Liver (tissue), 9 donors: ENCODE results near the gene LTN1. TPM values are rescaled to one million over a fixed set of nuclear protein-coding genes. Genes with fewer than 3 reads are reported as not detected.

ENCODE experiments used
- DNase-seq: peaks from one replicate; pipeline ENCODE4 v3.0.0-alpha.2; 2017; ENCODE audit warnings: low spot score
- H3K27ac ChIP-seq, 2 donors: one replicate each; pipeline ENCODE4 v1.7.0; 2013; ENCODE audit warnings: inconsistent platforms in 2 of 2, low read length in 2 of 2, control low read depth in 1 of 2, low read depth in 1 of 2, mild to moderate bottlenecking in 1 of 2
- H3K27me3 ChIP-seq, 4 donors: one replicate each; pipeline versions ENCODE4 v1.6.1 to v1.7.0; 2013; ENCODE audit warnings: low read length in 3 of 4, inconsistent platforms in 1 of 4, mild to moderate bottlenecking in 1 of 4, moderate library complexity in 1 of 4; ENCODE audit not compliant: control insufficient read depth in 4 of 4, insufficient read depth in 4 of 4
- H3K36me3 ChIP-seq, 4 donors: one replicate each; pipeline versions ENCODE4 v1.6.1 to v1.7.0; 2013; ENCODE audit warnings: low read length in 3 of 4, mild to moderate bottlenecking in 3 of 4, low read depth in 1 of 4, moderate library complexity in 1 of 4; ENCODE audit not compliant: control insufficient read depth in 4 of 4, insufficient read depth in 3 of 4
- H3K4me1 ChIP-seq, 4 donors: one replicate each; pipeline versions ENCODE4 v1.6.1 to v1.7.0; 2013; ENCODE audit warnings: low read length in 3 of 4, mild to moderate bottlenecking in 3 of 4, moderate library complexity in 1 of 4; ENCODE audit not compliant: control insufficient read depth in 4 of 4, insufficient read depth in 4 of 4
- H3K4me3 ChIP-seq, 3 donors: one replicate each; pipeline versions ENCODE4 v1.6.1 to v1.7.0; 2013; ENCODE audit warnings: low read length in 3 of 3, control low read depth in 1 of 3, low read depth in 1 of 3, mild to moderate bottlenecking in 1 of 3
- H3K9ac ChIP-seq, 2 donors: one replicate each; pipeline ENCODE4 v1.7.0; 2013; ENCODE audit warnings: low read length in 2 of 2, mild to moderate bottlenecking in 2 of 2, moderate library complexity in 2 of 2, control low read depth in 1 of 2, low read depth in 1 of 2
- H3K9me3 ChIP-seq, 4 donors: one replicate each; pipeline versions ENCODE4 v1.6.1 to v1.7.0; 2013; ENCODE audit warnings: low read length in 3 of 4; ENCODE audit not compliant: control insufficient read depth in 4 of 4
- ATF3 ChIP-seq: IDR thresholded peaks from 2 replicates; pipeline ENCODE4 v1.6.1; 2016; ENCODE audit warnings: antibody characterized with exemption
- CTCF ChIP-seq: fragments of 150-350 bp; IDR thresholded peaks from 2 replicates; pipeline ENCODE4 v1.5.1; 2017; ENCODE audit warnings: improper control_type of control experiment, low read depth, low read length; ENCODE audit not compliant: missing input control
- EGR1 ChIP-seq, 2 donors: IDR thresholded peaks; 2 replicates each; pipeline ENCODE4 v1.6.1; 2016 to 2018; ENCODE audit warnings: antibody characterized with exemption in 2 of 2, low read depth in 2 of 2
- FOXA1 ChIP-seq: IDR thresholded peaks from 2 replicates; pipeline ENCODE4 v1.6.1; 2016; ENCODE audit warnings: antibody characterized with exemption
- FOXA2 ChIP-seq: IDR thresholded peaks from 2 replicates; pipeline ENCODE4 v1.6.1; 2016; ENCODE audit warnings: antibody characterized with exemption
- GABPA ChIP-seq, 2 donors: IDR thresholded peaks in 1 of 2; conservative IDR thresholded peaks in 1 of 2; 2 replicates each; pipeline ENCODE4 v1.6.1; 2016; ENCODE audit warnings: antibody characterized with exemption in 2 of 2, mild to moderate bottlenecking in 1 of 2, moderate library complexity in 1 of 2
- HNF4A ChIP-seq, 2 donors: conservative IDR thresholded peaks; 2 replicates each; pipeline ENCODE4 v1.6.1; 2016; ENCODE audit warnings: antibody characterized with exemption in 2 of 2, mild to moderate bottlenecking in 2 of 2
- HNF4G ChIP-seq: IDR thresholded peaks from 2 replicates; pipeline ENCODE4 v1.6.1; 2016; ENCODE audit warnings: antibody characterized with exemption
- JUND ChIP-seq, 2 donors: IDR thresholded peaks; 2 replicates each; pipeline ENCODE4 v1.6.1; 2016; ENCODE audit warnings: antibody characterized with exemption in 2 of 2
- MAX ChIP-seq: IDR thresholded peaks from 2 replicates; pipeline ENCODE4 v1.6.1; 2016; ENCODE audit warnings: antibody characterized with exemption
- NR2F2 ChIP-seq: IDR thresholded peaks from 2 replicates; pipeline ENCODE4 v1.6.1; 2016; ENCODE audit warnings: antibody characterized with exemption
- RAD21 ChIP-seq, 2 donors: IDR thresholded peaks; 2 replicates each; pipeline ENCODE4 v1.6.1; 2016; ENCODE audit warnings: antibody characterized with exemption in 2 of 2, mild to moderate bottlenecking in 2 of 2
- REST ChIP-seq: IDR thresholded peaks from 2 replicates; pipeline ENCODE4 v1.6.1; 2016; ENCODE audit warnings: antibody characterized with exemption, mild to moderate bottlenecking
- RXRA ChIP-seq, 2 donors: IDR thresholded peaks; 2 replicates each; pipeline ENCODE4 v1.6.1; 2017 to 2018; ENCODE audit warnings: antibody characterized with exemption in 2 of 2, mild to moderate bottlenecking in 1 of 2
- TAF1 ChIP-seq: conservative IDR thresholded peaks from 2 replicates; pipeline ENCODE4 v1.6.1; 2016; ENCODE audit warnings: antibody characterized with exemption, mild to moderate bottlenecking
- YY1 ChIP-seq: IDR thresholded peaks from 2 replicates; pipeline ENCODE4 v1.6.1; 2016; ENCODE audit warnings: antibody characterized with exemption, mild to moderate bottlenecking
- WGBS: extraction: QIAGEN DNeasy Blood & Tissue Kit; methylation state at CpG from one replicate; pipeline ENCODE4 v1.1.7; 2013; 5-methylcytosine and 5-hydroxymethylcytosine counted together
- polyA plus RNA-seq, 2 donors: library from polyadenylated mRNA; stranded (reverse) in 1 of 2; unstranded in 1 of 2; fragments of 200-250 nt in 1 of 2; fragments of >200 nt in 1 of 2; fragmentation: Nextera tagmentation in 1 of 2; extraction: Ambion mirVana in 1 of 2; gene quantifications; one replicate each; pipeline versions ENCODE4 v1.2.1 to v1.2.3, GENCODE V29; 2013 to 2015
- total RNA-seq, 2 donors: library from RNA; depleted of rRNA; stranded (reverse); fragments of >200 nt; gene quantifications; one replicate each; pipeline ENCODE4 v1.2.3, GENCODE V29; 2014
- donor health status: healthy.
- donor health status: healthy.
- donor health status: healthy.
- donor health status: healthy.
- donor health status: healthy.

LTN1 gene
- total and polyA plus RNA-seq, 4 donors, result 3.9 to 22.1 (median 9.6) TPM

- WGBS, result 81% methylated on average over 4 of the region's 4 CpGs
- no peaks in the 10 kb centered on the region for H3K4me1 ChIP-seq
- no peaks in the 10 kb centered on the region for H3K27me3 ChIP-seq
- H3K27ac ChIP-seq, result no peak overlapping the region
- H3K9ac ChIP-seq, result no peak overlapping the region
- no peak for TF ChIP-seq EGR1 (IDR thresholded peaks at IDR 0.05; ENCODE audit: low read depth in 2 of 2)
- no peak for TF ChIP-seq ATF3
- TF ChIP-seq JUND (IDR thresholded peaks at IDR 0.05), result no peak
- no peak for TF ChIP-seq HNF4G
- TF ChIP-seq HNF4A (conservative IDR thresholded peaks at IDR 0.05), result no peak
- no peak for TF ChIP-seq GABPA (IDR thresholded peaks at IDR 0.05 in 1 of 2, conservative IDR thresholded peaks at IDR 0.05 in 1 of 2)
- no peak for TF ChIP-seq YY1
- DNase-seq, result no peak
- H3K9me3 ChIP-seq, result no peaks in the 10 kb centered on the region
- no peaks in the 10 kb centered on the region for H3K36me3 ChIP-seq
- H3K4me3 ChIP-seq, result no peak overlapping the region
Observed at GRCh38 chr21:28910280-28910887, 82.3 kb downstream of the LTN1 start.

GRCh38 chr21:28908351-28908750 is 84.3 kb downstream of the LTN1 start:
- TF ChIP-seq FOXA2, result no peak
- TF ChIP-seq REST, result no peak
- no peak for TF ChIP-seq GABPA (IDR thresholded peaks at IDR 0.05 in 1 of 2, conservative IDR thresholded peaks at IDR 0.05 in 1 of 2)
- TF ChIP-seq EGR1 (IDR thresholded peaks at IDR 0.05; ENCODE audit: low read depth in 2 of 2), result no peak
- no peak for TF ChIP-seq YY1
- no peak for TF ChIP-seq TAF1
- no peak for TF ChIP-seq JUND (IDR thresholded peaks at IDR 0.05)
- TF ChIP-seq FOXA1, result no peak
- TF ChIP-seq RAD21 (IDR thresholded peaks at IDR 0.05), result no peak
- TF ChIP-seq MAX, result no peak
- TF ChIP-seq NR2F2, result no peak
- H3K9ac ChIP-seq, result no peak overlapping the region
- no peaks in the 10 kb centered on the region for H3K4me1 ChIP-seq
- H3K36me3 ChIP-seq, result no peaks in the 10 kb centered on the region
- DNase-seq, result no peak
- no peak overlapping the region for H3K4me3 ChIP-seq
- H3K27ac ChIP-seq, result no peak overlapping the region
- H3K27me3 ChIP-seq, result no peaks in the 10 kb centered on the region
- no peaks in the 10 kb centered on the region for H3K9me3 ChIP-seq
- WGBS, result 97% methylated on average over 8 of the region's 8 CpGs

- H3K36me3 ChIP-seq, result no peaks in the 10 kb centered on the region
- no peaks in the 10 kb centered on the region for H3K27me3 ChIP-seq
- no peak overlapping the region for H3K4me3 ChIP-seq
- TF ChIP-seq RXRA (IDR thresholded peaks at IDR 0.05), result no peak
- no peak for TF ChIP-seq CTCF
- no peak overlapping the region for H3K9ac ChIP-seq
- no peaks in the 10 kb centered on the region for H3K4me1 ChIP-seq
- DNase-seq, result no peak
- no peaks in the 10 kb centered on the region for H3K9me3 ChIP-seq
- H3K27ac ChIP-seq, result no peak overlapping the region
- 92% methylated on average over 2 of the region's 2 CpGs for WGBS
Observed at GRCh38 chr21:28906841-28907240, 85.8 kb downstream of the LTN1 start.
